ENCODE results near the gene ACTMAP. TPM values are rescaled to one million over a fixed set of nuclear protein-coding genes. Genes with fewer than 3 reads are reported as not detected.
"Not testable (repeated sequence)": the region's sequence is repeated elsewhere in the genome, so short reads cannot be mapped to it uniquely, and the experiment has no call there.

The ACTMAP gene
- polyA plus RNA-seq, 1 donor = 8.5 TPM

DNA sequence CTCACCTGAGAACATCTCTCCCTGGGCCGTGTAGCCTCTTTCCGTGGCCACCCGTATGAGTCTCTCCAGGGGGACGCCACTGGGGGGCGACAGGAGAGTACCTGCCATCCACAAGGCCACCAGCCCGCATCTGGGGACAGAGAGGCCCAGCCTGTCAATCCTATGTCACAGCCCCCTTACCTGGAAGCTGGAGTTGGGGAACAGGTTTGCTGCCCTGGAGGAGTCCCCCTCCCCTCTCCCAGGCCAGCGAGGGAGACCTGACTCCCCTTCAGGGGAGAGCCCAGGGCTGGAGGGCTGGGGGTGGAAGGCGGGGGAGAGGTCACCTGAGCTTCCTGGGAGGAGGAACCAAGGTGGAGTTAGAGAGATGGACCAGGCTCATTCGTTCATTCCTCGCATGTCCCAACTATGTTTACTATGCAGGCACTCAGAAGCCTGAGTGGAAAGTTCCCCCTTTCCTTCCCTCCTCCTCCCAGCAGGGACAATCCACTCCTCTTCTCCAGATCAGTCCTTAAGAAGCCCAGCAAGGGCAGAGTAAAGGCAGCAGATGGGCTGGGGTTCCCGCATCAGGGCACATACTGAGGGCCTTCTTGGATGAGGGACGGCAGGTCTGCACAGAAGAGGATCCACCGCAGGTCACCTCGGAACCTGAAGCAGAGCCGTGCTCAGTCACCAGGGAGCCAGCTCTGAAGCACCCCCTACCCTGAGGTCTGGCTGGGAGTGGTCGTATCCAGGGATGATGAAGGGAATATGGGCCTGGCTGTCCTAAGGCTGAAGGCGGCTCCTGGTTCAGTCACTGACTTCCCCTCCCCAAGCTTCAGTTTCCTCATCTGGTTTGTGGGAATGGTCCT is 5.5 kb downstream of the ACTMAP start:
- no peak for DNase-seq (ENCODE audit: low read depth)

DNA sequence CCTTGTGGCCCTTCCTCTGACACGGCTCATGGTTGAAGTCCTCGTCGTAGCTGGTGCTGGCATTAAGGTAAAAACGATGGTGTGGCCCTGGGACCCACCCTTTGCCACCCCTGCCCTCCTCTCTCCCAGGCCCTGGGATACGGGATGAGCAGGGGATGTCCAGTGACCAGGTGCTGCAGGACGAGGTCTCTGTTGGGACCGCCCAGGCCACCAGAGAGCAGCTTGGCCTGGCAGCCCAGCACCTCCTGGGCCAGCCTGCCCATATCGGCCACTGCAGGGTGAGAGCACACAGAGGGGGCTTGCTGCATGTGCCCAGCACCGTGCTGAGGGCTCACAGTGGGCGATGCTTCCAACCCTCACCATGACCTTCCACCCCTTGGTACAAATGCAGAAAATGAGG is 6.4 kb downstream of the ACTMAP start:
- no peak for DNase-seq (ENCODE audit: low read depth)

DNA sequence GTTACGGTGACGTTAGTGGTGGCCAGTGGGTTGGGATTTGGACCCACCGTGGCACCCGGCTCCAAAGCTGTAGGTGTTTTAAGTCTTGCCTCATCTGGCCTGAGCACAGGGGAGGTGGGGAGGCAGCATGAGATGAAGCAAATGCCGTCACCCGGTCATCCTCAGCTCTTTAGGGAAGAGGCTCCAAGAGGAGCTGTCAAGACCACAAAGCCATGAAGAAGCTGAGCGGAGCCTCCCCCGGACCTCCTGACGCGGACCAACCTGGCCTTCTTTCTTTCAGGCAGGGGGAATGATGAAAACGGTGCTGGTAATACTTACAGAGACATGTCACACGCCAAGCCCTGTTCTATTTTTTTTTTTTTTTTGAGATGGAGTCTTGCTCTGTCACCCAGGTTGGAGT is 7.4 kb downstream of the ACTMAP start:
- no peak for DNase-seq (ENCODE audit: low read depth)

- no peak for DNase-seq (ENCODE audit: low read depth)
Measured at GRCh38 chr19:40742477-40742876, 7.8 kb downstream of the ACTMAP start.

DNA sequence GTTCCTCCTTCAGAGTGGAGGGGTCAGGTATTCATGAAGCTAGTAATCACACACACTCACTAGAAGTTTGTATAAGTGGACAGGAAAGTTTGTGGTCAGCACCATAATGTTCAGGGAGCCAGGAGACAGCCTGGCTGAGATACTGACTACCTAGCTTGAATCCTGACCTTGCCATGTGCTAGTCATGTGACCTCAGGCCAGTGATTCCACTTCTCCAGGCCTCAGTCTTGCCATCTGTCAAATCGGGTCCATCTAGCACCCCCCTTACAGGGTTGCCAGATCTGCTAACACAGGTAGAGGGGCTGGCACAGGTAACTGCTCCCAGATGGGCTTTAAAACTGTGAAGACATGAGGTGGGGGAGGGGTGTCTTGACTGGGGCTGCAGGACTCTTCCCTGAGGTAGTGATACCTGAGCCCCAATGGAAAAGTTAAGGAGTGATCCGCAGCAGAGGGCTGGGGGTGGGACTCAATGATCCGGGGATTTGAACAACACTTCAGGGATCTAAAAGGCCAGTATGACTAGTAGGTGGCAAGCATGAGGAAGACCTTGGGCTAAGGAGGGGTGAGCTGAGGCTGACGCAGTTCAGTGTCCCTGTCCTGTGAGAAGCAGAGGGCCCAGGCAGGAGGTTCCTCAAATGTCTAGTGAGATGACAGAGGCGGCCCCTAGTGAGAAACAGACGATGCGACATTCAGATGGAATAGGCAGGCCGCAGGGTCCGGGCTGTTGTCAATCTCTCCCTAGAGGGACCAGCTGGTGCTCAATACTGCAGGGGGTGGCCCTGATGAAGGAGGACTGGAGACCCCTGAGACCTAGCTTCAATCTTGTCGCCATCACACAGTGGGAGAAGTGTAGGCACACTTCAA is 8.5 kb downstream of the ACTMAP start:
- DNase-seq (ENCODE audit: low read depth) = no peak

DNA sequence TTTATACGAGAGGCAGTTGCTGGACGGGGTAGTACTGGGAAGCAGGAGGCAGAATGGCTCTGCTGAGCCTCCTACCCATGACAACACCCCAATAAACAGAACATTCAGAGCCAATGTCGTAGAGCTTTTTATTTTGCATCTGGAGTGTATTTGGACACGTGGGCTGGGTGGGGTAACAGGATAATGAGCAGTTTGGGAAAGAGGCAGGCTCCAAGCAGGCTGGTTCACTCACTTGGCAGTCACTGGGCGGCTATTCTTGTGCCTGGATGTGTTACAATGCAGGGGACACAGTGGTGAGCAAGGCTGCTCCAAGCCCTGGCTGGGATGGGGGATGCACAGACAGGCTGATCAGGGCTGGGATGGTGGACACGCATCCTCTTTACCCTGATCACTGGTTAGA is 9.5 kb downstream of the ACTMAP start:
- no peak for DNase-seq (ENCODE audit: low read depth)

DNA sequence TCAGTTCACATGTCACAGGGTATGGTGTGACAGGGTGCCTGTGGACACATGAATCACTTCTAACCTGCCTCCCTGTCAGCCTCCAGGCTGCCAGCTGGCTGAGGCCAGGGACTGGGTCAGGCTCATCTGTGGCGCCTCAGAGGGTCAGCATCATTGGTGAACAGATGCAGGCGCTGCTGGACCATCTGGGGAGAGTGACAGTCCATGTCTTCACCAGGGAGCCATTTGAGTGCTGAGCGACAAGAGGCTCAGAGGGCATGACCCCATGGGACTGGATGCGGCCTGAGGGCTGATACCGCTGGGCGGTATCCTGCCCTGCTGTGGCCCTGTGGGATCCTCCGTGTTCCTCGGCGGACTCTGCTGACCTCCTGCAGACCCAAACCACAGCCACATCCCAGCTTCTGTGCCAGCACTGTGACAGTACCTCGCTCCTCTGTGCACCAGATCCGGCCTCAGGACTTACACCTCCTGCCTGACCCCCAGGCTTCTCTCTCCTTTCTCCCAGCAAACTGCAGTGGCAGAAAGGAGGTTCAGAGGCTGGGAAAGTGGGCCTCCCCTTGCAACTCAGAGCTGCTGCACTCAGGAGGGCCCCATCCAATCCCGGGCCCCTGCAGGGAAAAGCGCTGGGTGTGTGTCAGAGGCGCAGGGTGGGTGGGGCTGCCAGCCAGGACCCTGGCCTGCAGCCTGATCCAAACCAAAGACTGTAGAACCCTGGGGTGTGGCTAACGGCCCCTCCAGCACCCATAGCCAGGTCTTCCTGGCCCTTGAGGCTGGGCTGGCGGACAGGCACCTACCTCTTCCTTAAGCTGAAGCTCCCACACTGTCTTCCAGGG is 10.2 kb downstream of the ACTMAP start:
- DNase-seq (ENCODE audit: low read depth) = no peak

DNA sequence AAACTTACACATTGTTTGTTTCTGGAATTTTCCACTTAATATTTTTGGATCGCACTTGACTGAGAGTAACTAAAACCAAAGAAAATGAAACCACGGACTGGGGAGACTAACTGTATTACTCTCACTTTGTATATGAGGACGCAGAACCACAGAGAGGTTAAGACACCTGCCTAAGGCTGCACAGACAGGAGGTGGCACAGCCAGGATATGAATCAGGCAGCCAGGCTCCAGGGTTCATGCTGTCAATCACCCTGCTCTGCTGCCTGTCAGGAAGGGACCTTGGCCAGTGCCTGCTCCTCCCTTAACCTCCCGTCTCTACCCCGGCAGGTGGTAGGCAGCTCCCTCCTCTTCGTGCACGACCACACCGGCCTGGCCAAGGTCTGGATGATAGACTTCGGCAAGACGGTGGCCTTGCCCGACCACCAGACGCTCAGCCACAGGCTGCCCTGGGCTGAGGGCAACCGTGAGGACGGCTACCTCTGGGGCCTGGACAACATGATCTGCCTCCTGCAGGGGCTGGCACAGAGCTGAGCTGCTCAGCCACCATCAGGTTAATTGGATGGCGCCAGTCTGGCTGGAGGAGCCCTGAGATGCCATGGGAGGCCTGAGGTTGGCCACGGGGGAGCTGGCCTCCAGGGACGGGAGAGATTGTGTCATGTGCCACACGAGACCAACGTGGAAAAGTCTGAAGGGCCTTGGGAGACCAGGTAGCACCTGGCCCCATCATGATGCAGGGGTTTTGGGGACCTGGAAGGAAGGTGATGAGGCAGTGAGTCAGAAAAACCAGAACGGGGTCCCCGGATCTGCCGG is 11.0 kb downstream of the ACTMAP start:
- DNase-seq (ENCODE audit: low read depth) = no peak

- no peak for DNase-seq (ENCODE audit: low read depth)
Measured at GRCh38 chr19:40737102-40737644, 13.1 kb downstream of the ACTMAP start.

- no peak for DNase-seq (ENCODE audit: low read depth)
Measured at GRCh38 chr19:40736661-40737060, 13.6 kb downstream of the ACTMAP start.

GRCh38 chr19:40735013-40735771 is 15.1 kb downstream of the ACTMAP start:
- no peak for DNase-seq (ENCODE audit: low read depth)

DNA sequence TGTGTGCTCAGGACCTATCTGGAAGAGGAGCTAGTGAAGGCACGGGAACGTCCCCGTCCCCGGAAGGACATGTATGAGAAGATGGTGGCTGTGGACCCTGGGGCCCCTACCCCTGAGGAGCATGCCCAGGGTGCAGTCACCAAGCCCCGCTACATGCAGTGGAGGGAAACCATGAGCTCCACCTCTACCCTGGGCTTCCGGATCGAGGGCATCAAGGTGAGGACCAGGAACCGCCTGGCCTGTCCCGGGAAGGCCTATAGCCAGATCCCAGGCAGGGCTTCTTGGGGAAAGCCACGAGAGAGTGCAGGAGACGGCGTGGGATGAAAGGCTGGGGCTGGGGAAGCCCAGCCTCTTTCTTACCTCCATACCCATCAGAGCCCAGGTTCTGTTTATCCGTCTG is 17.1 kb downstream of the ACTMAP start:
- DNase-seq (ENCODE audit: low read depth) = no peak

DNA sequence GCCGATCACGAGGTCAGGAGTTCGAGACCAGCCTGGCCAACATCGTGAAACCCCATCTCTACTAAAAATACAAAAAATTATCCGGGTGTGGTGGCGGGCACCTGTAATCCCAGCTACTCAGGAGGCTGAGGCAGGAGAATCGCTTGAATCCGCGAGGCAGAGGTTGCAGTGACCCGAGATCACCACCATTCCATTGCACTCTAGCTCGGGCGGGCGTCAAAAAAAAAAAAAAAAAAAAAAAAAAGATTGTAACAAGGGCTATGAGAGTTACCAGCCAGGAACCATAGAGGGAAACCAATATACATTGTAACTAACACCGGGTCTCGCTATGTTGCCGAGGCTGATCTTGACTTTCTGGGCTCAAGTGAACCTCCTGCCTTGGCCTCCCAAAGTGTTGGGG is 18.0 kb downstream of the ACTMAP start:
- not testable (repeated sequence) for DNase-seq (ENCODE audit: low read depth)

- not testable (repeated sequence) for DNase-seq (ENCODE audit: low read depth)
Measured at GRCh38 chr19:40730065-40730464, 20.2 kb downstream of the ACTMAP start.

GRCh38 chr19:40726279-40726678 is 24.0 kb downstream of the ACTMAP start:
- no peak for DNase-seq (ENCODE audit: low read depth)

DNA sequence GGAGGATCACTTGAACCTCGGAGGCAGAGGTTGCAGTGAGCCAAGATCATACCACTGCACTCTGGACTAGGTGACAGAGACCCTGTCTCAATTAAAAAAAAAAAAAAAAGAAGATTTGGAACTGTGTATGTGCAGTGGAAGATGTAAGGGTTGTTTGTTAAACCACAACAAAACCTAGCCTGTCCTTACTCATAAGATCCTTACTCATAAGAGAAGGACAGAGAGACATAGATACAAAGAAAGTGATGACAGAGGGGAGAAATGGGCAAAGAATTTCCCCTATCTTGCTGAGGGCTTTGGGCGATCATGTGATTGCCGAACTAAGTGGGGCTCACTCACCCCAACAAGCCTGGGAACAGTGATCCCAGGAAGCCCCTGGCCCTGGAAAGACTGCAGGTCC is 25.4 kb downstream of the ACTMAP start:
- DNase-seq (ENCODE audit: low read depth) = no peak

DNA sequence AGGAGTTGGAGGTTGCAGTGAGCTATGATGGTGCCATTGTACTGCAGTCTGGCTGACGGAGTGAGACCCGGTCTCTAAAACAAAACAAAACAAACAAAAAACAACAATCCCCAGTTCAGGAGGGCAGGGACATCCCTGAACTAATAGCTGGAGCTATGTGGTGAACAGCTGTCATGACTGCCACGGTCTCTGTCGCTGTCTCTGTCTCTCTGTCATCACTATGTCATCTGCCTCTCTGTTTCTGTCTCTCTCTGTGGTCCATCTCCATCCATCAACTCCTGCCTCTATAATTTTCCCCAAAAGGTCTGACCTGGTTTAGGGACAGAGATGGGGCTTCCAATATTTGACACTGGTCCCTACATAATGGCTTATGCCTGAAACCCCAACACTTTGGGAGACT is 26.0 kb downstream of the ACTMAP start:
- DNase-seq (ENCODE audit: low read depth) = no peak

GRCh38 chr19:40723661-40724254 is 26.5 kb downstream of the ACTMAP start:
- no peak for DNase-seq (ENCODE audit: low read depth)

DNA sequence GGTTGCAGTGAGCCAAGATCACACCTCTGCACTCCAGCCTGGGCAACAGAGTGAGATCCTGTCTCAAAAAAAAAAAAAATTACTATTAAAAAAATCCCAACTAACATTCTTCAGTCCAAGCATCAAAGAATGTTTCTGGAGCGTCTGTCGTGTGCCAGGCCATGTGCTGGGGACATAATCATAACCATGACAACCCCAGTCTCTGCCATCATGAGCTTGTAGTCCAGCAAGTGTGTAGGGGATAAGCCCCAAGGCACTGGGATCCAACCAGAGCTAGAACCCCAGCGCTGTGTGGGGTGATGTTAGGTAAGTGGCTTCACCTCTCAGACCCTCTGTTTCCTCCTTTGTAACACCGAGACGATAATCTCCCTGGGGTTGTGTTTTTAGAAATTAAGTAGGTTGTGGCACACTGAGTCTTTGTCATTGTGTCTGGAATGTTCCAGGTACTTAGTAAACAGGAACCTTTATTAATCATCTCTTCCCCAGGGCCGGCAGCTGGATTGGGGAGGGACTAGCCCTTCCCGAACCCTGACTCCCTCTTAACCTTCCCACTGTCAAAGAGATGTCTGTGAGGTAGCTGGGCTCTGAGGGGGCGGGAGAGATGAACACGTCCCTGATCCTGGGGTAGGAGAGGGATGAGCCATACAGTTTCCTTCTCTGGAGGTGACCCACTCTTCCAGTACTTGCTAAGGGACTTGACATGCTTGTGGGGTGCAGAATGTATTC is 28.2 kb downstream of the ACTMAP start:
- DNase-seq (ENCODE audit: low read depth) = no peak
